Left lung (tissue), 10 donors: ENCODE results near the gene EPRS1. TPM values are rescaled to one million over a fixed set of nuclear protein-coding genes. Genes with fewer than 3 reads are reported as not detected.

Experiments
- ATAC-seq: fragments of 200-7000 bp; cut with Tn5 transposase; one replicate; pipeline ENCODE4 v1.9.1; 2020; ENCODE audit warnings: moderate library complexity
- DNase-seq, 4 donors: peaks; one replicate each; pipeline ENCODE4 v3.0.0-alpha.2; 2013 to 2020
- H3K27ac ChIP-seq, 2 donors: fragments of 200-600 bp; sonication (generic) in 1 of 2; one replicate each; pipeline versions ENCODE4 v1.5.0 to v1.8.0; 2020 to 2021
- H3K27me3 ChIP-seq, 2 donors: fragments of 200-600 bp; sonication (generic) in 1 of 2; one replicate each; pipeline versions ENCODE4 v1.5.0 to v1.8.0; 2020 to 2021
- H3K36me3 ChIP-seq, 2 donors: fragments of 200-600 bp; sonication (generic) in 1 of 2; one replicate each; pipeline versions ENCODE4 v1.5.0 to v1.8.0; 2020 to 2021
- H3K4me1 ChIP-seq, 2 donors: fragments of 200-600 bp; one replicate each; pipeline ENCODE4 v1.8.0; 2021
- H3K4me3 ChIP-seq, 2 donors: fragments of 200-600 bp; sonication (generic) in 1 of 2; one replicate each; pipeline versions ENCODE4 v1.5.0 to v1.8.0; 2020 to 2021; ENCODE audit warnings: mild to moderate bottlenecking in 1 of 2
- H3K9me3 ChIP-seq, 2 donors: fragments of 200-600 bp; sonication (generic) in 1 of 2; one replicate each; pipeline versions ENCODE4 v1.5.0 to v1.8.0; 2020 to 2021
- CTCF ChIP-seq, 2 donors: fragments of 200-600 bp; sonication (generic) in 1 of 2; IDR thresholded peaks; one replicate each; pipeline versions ENCODE4 v1.5.0 to v1.8.0; 2021; ENCODE audit warnings: antibody characterized with exemption in 2 of 2
- intact Hi-C, 2 donors: fragments of 100-400 bp; cut with DNase I; formaldehyde crosslinking; loops; one replicate each; pipeline versions ENCODE4 v1.11.2 to v1.14.2; 2022
- polyA plus RNA-seq, 6 donors: library from polyadenylated mRNA; unstranded; fragments of 120-200 nt; gene quantifications; one replicate each; pipeline ENCODE4 v1.2.1, GENCODE V29; 2013; ENCODE audit not compliant: insufficient read length in 6 of 6
- total RNA-seq, 2 donors: library from RNA; stranded (reverse); fragmentation: NEBNext Ultra II Directional; extraction: Animal tissue kit (Norgen Biotek cat#: 25700); gene quantifications; one replicate each; pipeline ENCODE4 v1.2.1, GENCODE V29; 2021
- donor health status: DM: no; HTN: yes; CAD: no.
- donor health status: DM: no; HTN: no; CAD: no.

EPRS1 gene
- total and polyA plus RNA-seq, 8 donors = 76.9 to 120 (median 94.3) TPM

GRCh38 chr1:220003015-220003414, 43.3 kb downstream of the EPRS1 start:
- TF ChIP-seq CTCF (IDR thresholded peaks at IDR 0.05) = no peak
- Histone ChIP-seq H3K36me3 (peaks cover 0 to 99% of the 10 kb centered on the region in 2 donors), H3K4me3 (no peak overlapping the region), H3K4me1 (no peaks in the 10 kb centered on the region), H3K9me3 (no peaks in the 10 kb centered on the region), H3K27me3 (no peaks in the 10 kb centered on the region), H3K27ac (no peak overlapping the region)
- no peak for DNase-seq
- no peak for ATAC-seq
- intact Hi-C loops = no loop called here

- no peak for DNase-seq
- H3K36me3 ChIP-seq = peaks cover 0 to 99% of the 10 kb centered on the region in 2 donors
- no peak overlapping the region for H3K27ac ChIP-seq
- H3K4me1 ChIP-seq = no peaks in the 10 kb centered on the region
- intact Hi-C loops = no loop called here
- no peaks in the 10 kb centered on the region for H3K9me3 ChIP-seq
- no peak for ATAC-seq
- no peak overlapping the region for H3K4me3 ChIP-seq
- no peaks in the 10 kb centered on the region for H3K27me3 ChIP-seq
- no peak for TF ChIP-seq CTCF (IDR thresholded peaks at IDR 0.05)
Observed at GRCh38 chr1:220001095-220001501, 45.2 kb downstream of the EPRS1 start.

- Histone ChIP-seq H3K9me3 (no peaks in the 10 kb centered on the region), H3K36me3 (peaks cover 0 to 100% of the 10 kb centered on the region in 2 donors), H3K4me1 (no peaks in the 10 kb centered on the region), H3K27me3 (no peaks in the 10 kb centered on the region), H3K4me3 (no peak overlapping the region), H3K27ac (no peak overlapping the region)
- no peak for TF ChIP-seq CTCF (IDR thresholded peaks at IDR 0.05)
- no peak for ATAC-seq
- no peak for DNase-seq
- intact Hi-C loops = no loop called here
Observed at GRCh38 chr1:219999821-220000220, 46.5 kb downstream of the EPRS1 start.

Other genes starting within 250 kb of the EPRS1 start
- not detected for gene SLC30A10, start 117.9 kb downstream of the EPRS1 start, total RNA-seq
- under 1 TPM in 5 of 6 donors, not detected in 1; 0.13 to 0.50 (median 0.18) TPM for gene SLC30A10, start 117.9 kb downstream of the EPRS1 start, polyA plus RNA-seq
- gene BPNT1, start 43.3 kb upstream of the EPRS1 start, total RNA-seq = 10 to 100 TPM; 23.9 to 33.3 TPM
- gene BPNT1, start 43.3 kb upstream of the EPRS1 start, polyA plus RNA-seq = 10 to 100 TPM; 39.6 to 49.9 (median 44.1) TPM
- 10 to 100 TPM; 60.3 to 63.9 TPM for gene IARS2, start 47.6 kb upstream of the EPRS1 start, total RNA-seq
- 10 to 100 TPM; 67.6 to 86.3 (median 75.5) TPM for gene IARS2, start 47.6 kb upstream of the EPRS1 start, polyA plus RNA-seq
- 10 to 100 TPM; 35.4 to 43.3 TPM for gene RAB3GAP2, start 225.9 kb upstream of the EPRS1 start, total RNA-seq
- 10 to 100 TPM; 34.9 to 43.8 (median 36.2) TPM for gene RAB3GAP2, start 225.9 kb upstream of the EPRS1 start, polyA plus RNA-seq